ENCODE results near the gene RHOB. TPM values are rescaled to one million over a fixed set of nuclear protein-coding genes. Genes with fewer than 3 reads are reported as not detected.

RHOB gene
- total RNA-seq, 4 donors from 2014 or later = 61.7 to 245 (median 144) TPM

DNA sequence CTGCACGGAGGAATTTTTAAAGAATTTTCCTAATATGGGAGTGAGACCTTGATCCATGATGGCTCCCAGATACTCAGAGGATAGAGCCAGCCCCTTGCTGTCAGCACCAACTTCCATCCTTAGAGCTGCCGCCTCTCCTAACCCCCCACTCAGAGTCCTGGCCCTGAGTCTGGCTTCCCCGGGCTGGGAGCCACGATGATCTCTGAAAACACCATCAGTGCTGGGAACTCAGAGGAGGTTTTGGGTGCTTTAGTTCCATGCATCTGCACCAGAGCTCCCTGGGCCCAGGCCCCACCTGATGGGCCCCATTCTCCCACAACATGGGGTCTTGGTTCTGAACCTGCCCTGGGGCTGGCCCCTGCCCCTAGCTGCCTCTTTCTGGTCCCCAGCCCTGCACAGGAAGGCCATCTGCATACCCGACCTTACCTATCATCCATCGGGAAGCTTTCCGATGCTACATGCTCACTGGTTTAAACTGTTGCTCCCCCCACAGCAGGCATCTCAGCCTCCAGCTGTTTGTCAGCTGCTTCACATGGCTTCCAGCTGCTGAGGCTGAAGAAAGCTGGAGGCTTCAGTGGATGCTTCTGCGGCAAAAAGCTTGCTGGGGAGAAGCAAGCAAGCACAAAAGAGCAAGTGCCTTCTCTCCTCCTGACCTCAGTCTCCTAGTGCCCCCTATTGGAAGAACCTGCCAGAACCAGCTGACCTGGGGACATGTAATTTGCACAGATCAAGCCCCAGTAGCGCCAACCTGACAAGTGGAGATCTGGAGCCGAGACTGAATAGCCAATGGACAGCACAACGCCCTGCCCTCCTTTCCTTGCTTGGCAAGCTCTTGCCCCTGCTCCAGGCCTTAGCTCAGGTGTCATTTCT lies 24.2 kb upstream of the RHOB start:
- no peaks in the 10 kb centered on the region for H3K36me3 ChIP-seq
- H3K4me3 ChIP-seq = peak overlapping the region in 1 of 4 donors; percentile 7
- DNase-seq = no peak
- peak overlapping the region; percentile 34 to 86 (median 75) for H3K27ac ChIP-seq
- H3K9me3 ChIP-seq = no peaks in the 10 kb centered on the region
- WGBS, 2 donors = 60 to 67% methylated on average over 8 to 10 of the region's 11 CpGs
- peaks cover 12 to 69% (median 42%) of the 10 kb centered on the region in 3 donors for H3K4me1 ChIP-seq
- no peaks in the 10 kb centered on the region for H3K27me3 ChIP-seq
- intact Hi-C loops (cut with DNase I) = no loop called here
- no peak for TF ChIP-seq POLR2A (IDR thresholded peaks at IDR 0.05)
- TF ChIP-seq, protein P1, sequence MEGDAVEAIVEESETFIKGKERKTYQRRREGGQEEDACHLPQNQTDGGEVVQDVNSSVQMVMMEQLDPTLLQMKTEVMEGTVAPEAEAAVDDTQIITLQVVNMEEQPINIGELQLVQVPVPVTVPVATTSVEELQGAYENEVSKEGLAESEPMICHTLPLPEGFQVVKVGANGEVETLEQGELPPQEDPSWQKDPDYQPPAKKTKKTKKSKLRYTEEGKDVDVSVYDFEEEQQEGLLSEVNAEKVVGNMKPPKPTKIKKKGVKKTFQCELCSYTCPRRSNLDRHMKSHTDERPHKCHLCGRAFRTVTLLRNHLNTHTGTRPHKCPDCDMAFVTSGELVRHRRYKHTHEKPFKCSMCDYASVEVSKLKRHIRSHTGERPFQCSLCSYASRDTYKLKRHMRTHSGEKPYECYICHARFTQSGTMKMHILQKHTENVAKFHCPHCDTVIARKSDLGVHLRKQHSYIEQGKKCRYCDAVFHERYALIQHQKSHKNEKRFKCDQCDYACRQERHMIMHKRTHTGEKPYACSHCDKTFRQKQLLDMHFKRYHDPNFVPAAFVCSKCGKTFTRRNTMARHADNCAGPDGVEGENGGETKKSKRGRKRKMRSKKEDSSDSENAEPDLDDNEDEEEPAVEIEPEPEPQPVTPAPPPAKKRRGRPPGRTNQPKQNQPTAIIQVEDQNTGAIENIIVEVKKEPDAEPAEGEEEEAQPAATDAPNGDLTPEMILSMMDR (IDR thresholded peaks at IDR 0.05) = peak in 3 of 6 experiments; percentile 11 to 25 (median 17)

DNA sequence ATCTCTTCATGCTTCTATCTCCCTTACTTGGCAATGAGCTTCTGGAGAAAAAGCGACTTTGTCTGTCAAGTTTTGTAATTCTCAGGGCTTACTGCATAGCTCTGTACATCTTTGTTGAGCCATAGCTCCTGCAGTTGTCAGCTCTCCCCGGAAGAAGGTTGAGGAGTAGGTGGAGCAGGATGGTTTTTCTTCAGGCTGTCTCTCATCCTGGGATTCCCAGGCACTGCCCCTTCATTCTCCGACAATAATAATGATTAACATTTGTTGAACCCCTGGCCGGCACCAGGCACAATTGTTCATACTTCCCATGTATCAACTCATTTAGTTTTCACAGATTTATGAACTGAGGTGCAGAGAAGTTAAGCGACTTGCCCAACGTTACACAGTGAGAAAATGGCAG lies 23.5 kb upstream of the RHOB start:
- H3K4me3 ChIP-seq = no peak overlapping the region
- TF ChIP-seq, protein P1 (IDR thresholded peaks at IDR 0.05) = no peak
- TF ChIP-seq POLR2A (IDR thresholded peaks at IDR 0.05) = no peak
- 67 to 92% methylated on average over 6 of the region's 6 CpGs for WGBS, 2 donors
- DNase-seq = no peak
- H3K27ac ChIP-seq = peak overlapping the region in 3 of 4 donors; percentile 69 to 86 (median 81)
- H3K27me3 ChIP-seq = no peaks in the 10 kb centered on the region
- H3K9me3 ChIP-seq = no peaks in the 10 kb centered on the region
- H3K36me3 ChIP-seq = no peaks in the 10 kb centered on the region
- peaks cover 12 to 68% (median 42%) of the 10 kb centered on the region in 3 donors for H3K4me1 ChIP-seq
- intact Hi-C loops (cut with DNase I) = no loop called here

DNA sequence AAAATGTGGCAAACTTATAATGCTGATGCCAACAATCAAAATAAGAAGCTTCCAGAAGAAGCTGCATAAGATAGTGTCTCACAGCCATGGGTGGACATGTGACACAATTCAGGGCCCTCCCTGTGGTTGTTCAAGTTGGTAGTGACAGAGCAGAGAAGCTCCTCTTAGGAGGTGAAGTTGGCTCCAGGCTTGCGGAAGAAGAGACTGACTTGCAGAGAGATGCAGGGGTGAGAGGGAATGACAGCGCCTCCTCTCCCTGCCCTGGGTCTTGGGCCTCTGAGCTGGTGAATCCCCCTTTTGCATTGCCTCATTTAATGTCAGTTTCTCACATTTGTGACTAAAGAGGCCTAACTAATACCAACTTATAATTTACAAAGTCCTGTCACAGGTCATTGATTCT lies 23.0 kb upstream of the RHOB start:
- TF ChIP-seq, protein P1 (IDR thresholded peaks at IDR 0.05) = no peak
- no peak for TF ChIP-seq POLR2A (IDR thresholded peaks at IDR 0.05)
- intact Hi-C loops (cut with DNase I) = no loop called here
- Histone ChIP-seq H3K4me1 (peaks cover 12 to 63% (median 42%) of the 10 kb centered on the region in 3 donors), H3K9me3 (no peaks in the 10 kb centered on the region), H3K36me3 (no peaks in the 10 kb centered on the region), H3K27me3 (no peaks in the 10 kb centered on the region), H3K4me3 (no peak overlapping the region), H3K27ac (peak overlapping the region in 3 of 4 donors; percentile 65 to 87 (median 69))
- no peak for DNase-seq
- 83 to 100% methylated on average over 1 to 2 of the region's 2 CpGs for WGBS, 2 donors

DNA sequence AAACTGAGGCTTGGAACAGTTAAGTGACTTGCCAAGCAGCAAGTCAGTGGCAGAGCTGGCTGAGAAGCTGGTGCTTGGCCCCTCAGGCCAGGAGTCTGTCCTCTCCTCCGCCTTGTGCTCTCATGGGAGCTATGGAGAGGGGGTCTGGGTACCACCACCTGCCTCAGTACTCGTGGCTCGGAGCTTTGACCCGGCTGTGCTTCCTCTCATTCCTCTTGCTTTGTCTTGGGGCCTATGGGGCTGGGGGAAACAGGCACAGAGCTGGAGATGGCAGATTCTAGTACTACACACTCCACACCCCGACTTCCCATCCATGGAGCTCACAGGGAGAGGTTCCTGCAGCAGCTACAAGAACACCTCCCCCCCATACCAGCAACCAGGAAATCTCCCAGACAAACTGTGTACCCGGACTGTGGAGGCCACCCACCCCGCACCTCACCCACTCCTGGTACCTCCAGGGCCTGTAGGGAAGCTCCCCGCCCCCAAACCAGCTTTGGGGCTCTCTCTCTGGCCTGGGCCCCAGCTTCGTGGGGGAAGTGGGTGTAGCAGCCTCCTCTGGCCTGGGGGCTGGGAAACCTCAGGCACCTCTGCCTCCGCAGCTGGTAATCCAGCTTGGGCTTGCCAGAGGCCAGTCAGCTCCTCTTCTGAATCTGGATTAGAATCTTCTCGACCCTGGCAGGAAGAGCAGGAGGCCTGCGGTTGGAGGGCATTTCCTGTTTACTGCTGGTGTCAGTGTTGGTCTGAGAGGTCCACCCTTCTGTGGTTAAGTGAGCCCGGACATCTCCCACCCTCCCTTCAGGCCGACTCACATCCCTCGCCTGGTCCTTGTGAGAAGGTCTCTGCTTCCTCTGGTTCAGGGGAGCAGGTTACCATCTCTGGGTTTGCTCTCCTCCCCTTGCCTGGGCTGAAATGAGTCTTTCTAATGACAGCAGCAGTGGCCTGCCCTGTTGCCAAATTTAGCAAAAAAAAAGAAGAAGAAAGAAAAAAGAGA lies 22.3 kb upstream of the RHOB start:
- intact Hi-C loops (cut with DNase I) = no loop called here

More for the DNA sequence above, 22.3 kb upstream of the RHOB start:
- H3K27me3 ChIP-seq = no peaks in the 10 kb centered on the region
- peak overlapping the region; percentile 25 to 87 (median 67) for H3K27ac ChIP-seq
- peaks cover 12 to 61% (median 44%) of the 10 kb centered on the region in 3 donors for H3K4me1 ChIP-seq
- no peaks in the 10 kb centered on the region for H3K9me3 ChIP-seq
- 20 to 23% methylated on average over 2 to 9 of the region's 15 CpGs for WGBS, 2 donors
- no peaks in the 10 kb centered on the region for H3K36me3 ChIP-seq
- DNase-seq = peak; percentile 36
- TF ChIP-seq POLR2A (IDR thresholded peaks at IDR 0.05) = peak in 1 of 4 donors; percentile 27
- TF ChIP-seq, protein P1 (IDR thresholded peaks at IDR 0.05) = no peak
- H3K4me3 ChIP-seq = peak overlapping the region in 1 of 4 donors; percentile 21
